ENCODE measurements around the gene ROR2.

- TF ChIP-seq POLR2AphosphoS5 (IDR thresholded peaks at IDR 0.05; ENCODE audit: borderline replicate concordance, low read depth, low read length) (no peak), EZH2 (IDR thresholded peaks at IDR 0.05) (no peak)
Observed at GRCh38 chr9:91800473-91801030, 149.5 kb downstream of the ROR2 start.

All from SK-N-MC (cell line).